Trophoblast cell (in vitro differentiated cells and primary cell): ENCODE data around the gene CDYL.
A peak's percentile ranks its signal among the peaks of the same experiment; 100 is the strongest.

ENCODE experiments used
- DNase-seq, 2 donors: peaks; one replicate each; pipeline ENCODE4 v3.0.0-alpha.2; 2016
- H2AFZ ChIP-seq: 2 replicates; pipeline ENCODE4 v1.6.1; 2013; ENCODE audit warnings: low read length, moderate library complexity, mild to moderate bottlenecking; ENCODE audit not compliant: insufficient read depth, poor library complexity
- H2AK5ac ChIP-seq: 2 replicates; pipeline ENCODE4 v1.6.1; 2013; ENCODE audit warnings: mild to moderate bottlenecking, low read length
- H2BK120ac ChIP-seq: 2 replicates; pipeline ENCODE4 v1.6.1; 2013; ENCODE audit warnings: low read length, mild to moderate bottlenecking, moderate library complexity; ENCODE audit not compliant: insufficient read depth, poor library complexity
- H2BK12ac ChIP-seq: 2 replicates; pipeline ENCODE4 v1.6.1; 2013; ENCODE audit warnings: mild to moderate bottlenecking, low read length, moderate library complexity
- H2BK5ac ChIP-seq: 2 replicates; pipeline ENCODE4 v1.6.1; 2013; ENCODE audit warnings: low read length, low read depth, moderate library complexity, mild to moderate bottlenecking; ENCODE audit not compliant: poor library complexity
- H3K14ac ChIP-seq: 2 replicates; pipeline ENCODE4 v1.6.1; 2013; ENCODE audit warnings: mild to moderate bottlenecking, low read length
- H3K18ac ChIP-seq: 2 replicates; pipeline ENCODE4 v1.6.1; 2013; ENCODE audit warnings: mild to moderate bottlenecking, low read length
- H3K23ac ChIP-seq: 2 replicates; pipeline ENCODE4 v1.6.1; 2013; ENCODE audit warnings: low read length
- H3K27ac ChIP-seq: 2 replicates; pipeline ENCODE4 v1.5.1; 2013; ENCODE audit warnings: low read depth, mild to moderate bottlenecking, inconsistent platforms, low read length, moderate library complexity
- H3K27me3 ChIP-seq: 2 replicates; pipeline ENCODE4 v1.6.1; 2013; ENCODE audit warnings: inconsistent platforms, mild to moderate bottlenecking, low read length, moderate library complexity; ENCODE audit not compliant: insufficient read depth
- H3K36me3 ChIP-seq, 2 experiments: 1 replicate in 1 of 2; 2 replicates in 1 of 2; pipeline ENCODE4 v1.6.1; 2013; ENCODE audit warnings: low read length in 2 of 2, mild to moderate bottlenecking in 2 of 2, moderate library complexity in 1 of 2; ENCODE audit not compliant: insufficient read depth in 2 of 2, control insufficient read depth in 1 of 2
- H3K4ac ChIP-seq: 2 replicates; pipeline ENCODE4 v1.6.1; 2013; ENCODE audit warnings: low read depth, mild to moderate bottlenecking, low read length, moderate library complexity
- H3K4me1 ChIP-seq, 2 experiments: 1 replicate in 1 of 2; 2 replicates in 1 of 2; pipeline ENCODE4 v1.6.1; 2013; ENCODE audit warnings: low read length in 2 of 2, mild to moderate bottlenecking in 2 of 2, moderate library complexity in 1 of 2; ENCODE audit not compliant: insufficient read depth in 2 of 2, control insufficient read depth in 1 of 2
- H3K4me2 ChIP-seq: 2 replicates; pipeline ENCODE4 v1.6.1; 2013; ENCODE audit warnings: inconsistent platforms, mild to moderate bottlenecking, low read length, moderate library complexity
- H3K4me3 ChIP-seq: 2 replicates; pipeline ENCODE4 v1.5.1; 2013; ENCODE audit warnings: mild to moderate bottlenecking, low read depth, low read length, inconsistent platforms
- H3K79me1 ChIP-seq: one replicate; pipeline ENCODE4 v1.6.1; 2013; ENCODE audit warnings: low read length
- H3K79me2 ChIP-seq: 2 replicates; pipeline ENCODE4 v1.6.1; 2013; ENCODE audit warnings: low read length, mild to moderate bottlenecking; ENCODE audit not compliant: control insufficient read depth, insufficient read depth, poor library complexity
- H3K9ac ChIP-seq: 2 replicates; pipeline ENCODE4 v1.6.1; 2013; ENCODE audit warnings: mild to moderate bottlenecking, low read length
- H3K9me3 ChIP-seq: 2 replicates; pipeline ENCODE4 v1.6.1; 2013; ENCODE audit warnings: low read depth, mild to moderate bottlenecking, control low read depth, inconsistent platforms, low read length; ENCODE audit not compliant: insufficient read depth
- H4K12ac ChIP-seq: 2 replicates; pipeline ENCODE4 v1.6.1; 2013; ENCODE audit warnings: low read depth, mild to moderate bottlenecking, low read length, moderate library complexity
- H4K8ac ChIP-seq: 2 replicates; pipeline ENCODE4 v1.6.1; 2013; ENCODE audit warnings: low read depth, mild to moderate bottlenecking, low read length, moderate library complexity
- H4K91ac ChIP-seq: one replicate; pipeline ENCODE4 v1.6.1; 2013; ENCODE audit warnings: low read depth, mild to moderate bottlenecking, low read length, moderate library complexity
- WGBS: extraction: QIAGEN DNeasy Blood & Tissue Kit; methylation state at CpG from one replicate; pipeline ENCODE4 v1.1.7; 2013; ENCODE audit warnings: missing lambda C conversion rate; ENCODE audit not compliant: insufficient read length, insufficient coverage; ENCODE audit errors: extremely low coverage; 5-methylcytosine and 5-hydroxymethylcytosine counted together

CDYL gene

DNA sequence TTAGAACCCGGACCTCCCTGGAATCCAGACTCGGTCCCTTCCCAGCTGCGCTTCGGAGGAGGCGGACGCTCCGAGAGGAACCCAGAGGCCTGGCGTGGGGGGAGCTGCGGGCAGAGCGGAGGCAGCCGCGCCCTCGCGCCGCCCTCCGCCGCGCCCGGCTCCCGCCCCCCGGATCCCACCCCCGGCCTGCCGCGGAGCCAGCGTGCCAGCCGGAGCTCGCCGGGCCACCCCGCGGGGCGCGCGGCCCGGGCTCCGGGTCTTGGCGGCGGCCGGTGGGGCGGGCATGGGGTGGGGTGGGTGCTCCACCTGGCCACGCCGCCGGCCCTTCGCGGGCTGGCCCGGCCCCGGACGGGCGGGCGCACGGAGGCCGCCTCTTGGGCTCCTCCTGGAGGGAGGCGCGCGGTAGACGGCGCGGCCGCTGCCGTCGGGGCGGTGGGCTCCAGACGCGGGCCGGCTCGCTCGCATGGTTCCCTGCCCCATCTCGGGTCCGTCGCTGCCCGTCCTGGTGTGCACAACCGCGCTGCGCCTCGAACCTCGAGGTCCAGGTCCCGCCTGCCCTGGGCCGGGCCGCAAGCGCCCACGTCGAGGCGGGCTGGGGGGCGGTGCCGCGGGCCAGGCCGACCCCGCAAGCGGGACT is 592 bp upstream of the CDYL start:
- Histone ChIP-seq H3K9me3 (no peaks in the 10 kb centered on the region), H3K4me3 (peak overlapping the region; percentile 90), H2AFZ (peak overlapping the region; percentile 93), H3K36me3 (no peaks in the 10 kb centered on the region), H3K23ac (no peak overlapping the region), H2AK5ac (peak overlapping the region; percentile 6), H2BK120ac (peak overlapping the region; percentile 97), H3K27ac (peak overlapping the region; percentile 98), H3K27me3 (no peaks in the 10 kb centered on the region), H3K18ac (peak overlapping the region; percentile 99), H4K8ac (peak overlapping the region; percentile 91), H2BK12ac (peak overlapping the region; percentile 93), H4K12ac (peak overlapping the region; percentile 96), H3K79me2 (peaks cover 17% of the 10 kb centered on the region), H4K91ac (peak overlapping the region; percentile 97), H3K4me2 (peak overlapping the region; percentile 92), H3K9ac (peak overlapping the region; percentile 89), H3K4me1 (peaks cover 5 to 8% of the 10 kb centered on the region in 2 experiments), H2BK5ac (peak overlapping the region; percentile 94), H3K79me1 (peaks cover 17% of the 10 kb centered on the region), H3K4ac (peak overlapping the region; percentile 94), H3K14ac (peak overlapping the region; percentile 98)
- DNase-seq, result peak; percentile 81 to 87
- no CpG with 5 or more reads among the region's 88 CpGs for WGBS

DNA sequence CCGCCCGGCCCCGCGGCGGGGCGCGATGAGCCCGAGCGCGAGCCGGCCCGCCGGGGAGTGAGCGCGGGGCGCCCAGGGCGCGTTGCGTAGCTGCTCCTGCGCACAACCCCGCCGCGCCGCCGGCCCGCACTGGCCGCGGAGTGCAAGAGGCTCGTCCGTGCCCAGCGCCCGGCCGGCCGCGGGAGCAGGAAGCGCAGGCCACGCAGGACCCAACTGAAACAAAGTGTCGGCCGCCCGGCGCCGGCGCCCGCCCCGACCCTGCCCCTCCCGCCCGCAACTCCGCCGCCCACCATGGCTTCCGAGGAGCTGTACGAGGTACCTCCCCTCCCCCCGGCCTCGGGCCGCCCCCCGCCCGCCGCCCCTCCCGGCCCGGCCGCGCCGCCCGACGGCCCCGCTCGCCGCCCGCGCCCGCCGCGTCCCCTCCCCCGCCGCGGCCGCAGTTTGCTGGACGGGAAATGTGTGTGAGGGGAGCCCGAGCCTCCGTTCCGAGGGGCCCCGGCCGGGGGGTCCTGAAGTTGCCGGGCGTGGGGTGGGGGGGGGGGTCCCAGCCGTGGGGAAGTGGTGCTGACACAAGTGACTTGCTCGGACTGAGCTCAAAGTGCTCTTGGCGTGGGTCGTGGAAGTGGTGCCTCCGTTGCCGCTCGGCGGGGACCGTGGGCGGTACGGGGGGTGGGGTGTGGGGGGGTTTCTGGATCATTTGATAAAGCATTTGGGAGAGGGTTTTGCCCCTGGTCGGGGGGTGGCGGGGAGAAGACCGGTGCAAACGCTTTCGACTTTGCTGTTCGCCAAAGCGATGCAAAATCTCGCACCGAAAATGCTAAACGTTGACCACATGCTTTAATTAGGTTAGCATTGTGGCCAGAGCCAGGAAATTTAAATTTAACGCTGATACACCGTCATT is 539 bp downstream of the CDYL start:
- Histone ChIP-seq H2BK12ac (no peak overlapping the region), H2AK5ac (no peak overlapping the region), H4K91ac (peak overlapping the region; percentile 99), H4K8ac (peak overlapping the region; percentile 87), H3K79me2 (peaks cover 17% of the 10 kb centered on the region), H3K18ac (peak overlapping the region; percentile 94), H3K27me3 (no peaks in the 10 kb centered on the region), H4K12ac (peak overlapping the region; percentile 85), H3K4me2 (peak overlapping the region; percentile 81), H2AFZ (peak overlapping the region; percentile 96), H3K14ac (peak overlapping the region; percentile 99), H3K36me3 (no peaks in the 10 kb centered on the region), H3K4me1 (peaks cover 5 to 8% of the 10 kb centered on the region in 2 experiments), H3K27ac (peak overlapping the region; percentile 96), H3K4me3 (peak overlapping the region; percentile 94), H3K4ac (peak overlapping the region; percentile 93), H3K9me3 (no peaks in the 10 kb centered on the region), H2BK120ac (peak overlapping the region; percentile 94), H3K79me1 (peaks cover 17% of the 10 kb centered on the region), H3K23ac (no peak overlapping the region), H2BK5ac (peak overlapping the region; percentile 96), H3K9ac (peak overlapping the region; percentile 96)
- peak; percentile 62 to 80 for DNase-seq
- no CpG with 5 or more reads among the region's 107 CpGs for WGBS

DNA sequence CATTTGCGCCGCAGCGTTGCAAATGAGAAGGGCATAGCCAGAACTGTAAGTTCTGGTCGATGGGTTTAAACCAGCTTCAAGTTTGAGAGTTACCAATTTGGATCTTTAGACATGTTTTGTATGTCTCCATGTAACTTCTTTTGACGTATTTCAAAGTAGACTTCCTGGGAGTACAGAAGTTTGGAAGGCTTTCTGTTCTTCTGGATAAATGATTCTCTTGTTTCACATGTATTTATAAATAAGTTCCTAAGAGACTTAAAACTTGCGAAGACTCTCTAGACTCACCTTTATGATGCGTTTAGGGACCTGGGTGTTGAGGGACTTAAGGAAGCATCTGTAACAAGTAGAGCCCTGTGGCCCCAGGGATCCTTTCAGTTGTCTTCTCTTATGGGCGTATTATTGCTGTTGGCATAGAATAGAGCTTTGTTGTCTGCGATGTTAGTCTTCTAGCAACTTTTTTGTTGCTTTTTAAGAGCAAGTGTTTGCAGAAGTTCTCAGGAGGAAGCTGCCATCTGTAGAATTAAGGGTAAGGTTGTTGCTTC is 1.3 kb downstream of the CDYL start:
- Histone ChIP-seq H3K14ac (peak overlapping the region; percentile 73), H2BK120ac (no peak overlapping the region), H3K4me2 (peak overlapping the region; percentile 81), H3K27me3 (no peaks in the 10 kb centered on the region), H2AK5ac (no peak overlapping the region), H3K27ac (peak overlapping the region; percentile 96), H3K36me3 (no peaks in the 10 kb centered on the region), H2AFZ (no peak overlapping the region), H3K9me3 (no peaks in the 10 kb centered on the region), H3K79me1 (peaks cover 17% of the 10 kb centered on the region), H3K79me2 (peaks cover 19% of the 10 kb centered on the region), H3K4me1 (peaks cover 5 to 11% of the 10 kb centered on the region in 2 experiments), H3K18ac (peak overlapping the region; percentile 64), H2BK12ac (no peak overlapping the region), H4K12ac (no peak overlapping the region), H2BK5ac (no peak overlapping the region), H3K4me3 (peak overlapping the region; percentile 94), H3K4ac (peak overlapping the region; percentile 99), H4K8ac (peak overlapping the region; percentile 27), H4K91ac (peak overlapping the region; percentile 74), H3K23ac (no peak overlapping the region), H3K9ac (peak overlapping the region; percentile 90)
- no CpG with 5 or more reads among the region's 9 CpGs for WGBS
- DNase-seq, result peak in 1 of 2 donors; percentile 37

DNA sequence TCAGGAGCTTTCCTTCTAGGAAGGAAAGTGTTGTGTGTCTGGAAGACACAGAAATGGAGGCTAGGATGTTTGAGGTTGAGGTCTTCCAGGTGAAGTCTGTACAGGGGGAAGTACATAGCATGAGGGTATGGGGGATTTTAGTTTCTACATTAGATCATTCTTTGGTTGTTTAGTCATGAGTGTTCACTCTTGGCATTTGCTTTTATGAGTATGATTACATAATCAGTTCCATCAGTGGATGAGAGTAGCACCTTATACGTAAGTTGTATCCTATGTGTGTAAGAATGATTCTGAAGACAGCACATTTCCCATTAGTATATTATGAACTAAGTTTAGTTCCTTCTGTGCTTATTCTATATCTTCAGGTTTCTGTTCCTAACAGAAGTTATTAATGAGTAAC is 1.9 kb downstream of the CDYL start:
- H3K27me3 ChIP-seq, result no peaks in the 10 kb centered on the region
- no peak overlapping the region for H4K8ac ChIP-seq
- peaks cover 17% of the 10 kb centered on the region for H3K79me1 ChIP-seq
- no peak overlapping the region for H3K18ac ChIP-seq
- no peak overlapping the region for H3K23ac ChIP-seq
- no peaks in the 10 kb centered on the region for H3K9me3 ChIP-seq
- no peak overlapping the region for H2AFZ ChIP-seq
- H2AK5ac ChIP-seq, result no peak overlapping the region
- no peak overlapping the region for H4K12ac ChIP-seq
- peaks cover 5 to 11% of the 10 kb centered on the region in 2 experiments for H3K4me1 ChIP-seq
- no peak overlapping the region for H2BK12ac ChIP-seq
- DNase-seq, result peak in 1 of 2 donors; percentile 67
- H4K91ac ChIP-seq, result no peak overlapping the region
- H3K4me2 ChIP-seq, result peak overlapping the region; percentile 81
- no peak overlapping the region for H3K14ac ChIP-seq
- H2BK120ac ChIP-seq, result no peak overlapping the region
- no peaks in the 10 kb centered on the region for H3K36me3 ChIP-seq
- WGBS, result no CpG with 5 or more reads among the region's 1 CpG
- H3K27ac ChIP-seq, result no peak overlapping the region
- peaks cover 19% of the 10 kb centered on the region for H3K79me2 ChIP-seq
- H3K4ac ChIP-seq, result peak overlapping the region; percentile 99
- H2BK5ac ChIP-seq, result no peak overlapping the region
- no peak overlapping the region for H3K9ac ChIP-seq
- no peak overlapping the region for H3K4me3 ChIP-seq
